ENCODE measurements around the gene PSD4.

Gene PSD4

GRCh38 chr2:113157118-113157896, 16.5 kb upstream of the PSD4 start:
- Histone ChIP-seq H3K27ac (ENCODE audit: low read length) (no peak overlapping the region), H4K20me1 (ENCODE audit: insufficient read depth, low read length) (no peaks in the 10 kb centered on the region), H3K79me2 (ENCODE audit: low read length) (no peaks in the 10 kb centered on the region), H3K4me1 (ENCODE audit: low read length) (0 out of 2 replicates have a peak, but pooled peaks cover 8% of the 10 kb centered on the region), H3K36me3 (replicated peaks; ENCODE audit: low read depth, low read length) (no peaks in the 10 kb centered on the region), H3K27me3 (ENCODE audit: low read depth, low read length) (peaks cover 11% of the 10 kb centered on the region; the same call in 1 of the 2 replicates), H3K4me3 (ENCODE audit: low read length) (peak overlapping the region; percentile 75), H3K9ac (ENCODE audit: low read length) (peak overlapping the region; percentile 13; the same call in 1 of the 2 replicates), H2AFZ (ENCODE audit: low read depth, low read length) (peak overlapping the region; percentile 67), H3K9me3 (ENCODE audit: insufficient read depth, low read length) (no peaks in the 10 kb centered on the region), H3K4me2 (ENCODE audit: low read length) (peak overlapping the region; percentile 69)
- TF ChIP-seq CTCF (IDR thresholded peaks at IDR 0.05; ENCODE audit: low read depth, low read length), result no peak

GRCh38 chr2:113157897-113158753, 15.6 kb upstream of the PSD4 start:
- Histone ChIP-seq H3K27me3 (ENCODE audit: low read depth, low read length) (peaks cover 11% of the 10 kb centered on the region; the same call in 1 of the 2 replicates), H3K4me3 (ENCODE audit: low read length) (peak overlapping the region; percentile 66), H3K9me3 (ENCODE audit: insufficient read depth, low read length) (no peaks in the 10 kb centered on the region), H3K27ac (ENCODE audit: low read length) (no peak overlapping the region), H3K79me2 (ENCODE audit: low read length) (no peaks in the 10 kb centered on the region), H3K36me3 (replicated peaks; ENCODE audit: low read depth, low read length) (no peaks in the 10 kb centered on the region), H3K4me1 (ENCODE audit: low read length) (0 out of 2 replicates have a peak, but pooled peaks cover 8% of the 10 kb centered on the region), H2AFZ (ENCODE audit: low read depth, low read length) (no peak overlapping the region), H3K4me2 (ENCODE audit: low read length) (peak overlapping the region; percentile 46), H4K20me1 (ENCODE audit: insufficient read depth, low read length) (no peaks in the 10 kb centered on the region), H3K9ac (ENCODE audit: low read length) (no peak overlapping the region)
- TF ChIP-seq CTCF (IDR thresholded peaks at IDR 0.05; ENCODE audit: low read depth, low read length), result no peak
- TF ChIP-seq EZH2phosphoT487 (IDR thresholded peaks at IDR 0.05; ENCODE audit: low read depth), result no peak

DNA sequence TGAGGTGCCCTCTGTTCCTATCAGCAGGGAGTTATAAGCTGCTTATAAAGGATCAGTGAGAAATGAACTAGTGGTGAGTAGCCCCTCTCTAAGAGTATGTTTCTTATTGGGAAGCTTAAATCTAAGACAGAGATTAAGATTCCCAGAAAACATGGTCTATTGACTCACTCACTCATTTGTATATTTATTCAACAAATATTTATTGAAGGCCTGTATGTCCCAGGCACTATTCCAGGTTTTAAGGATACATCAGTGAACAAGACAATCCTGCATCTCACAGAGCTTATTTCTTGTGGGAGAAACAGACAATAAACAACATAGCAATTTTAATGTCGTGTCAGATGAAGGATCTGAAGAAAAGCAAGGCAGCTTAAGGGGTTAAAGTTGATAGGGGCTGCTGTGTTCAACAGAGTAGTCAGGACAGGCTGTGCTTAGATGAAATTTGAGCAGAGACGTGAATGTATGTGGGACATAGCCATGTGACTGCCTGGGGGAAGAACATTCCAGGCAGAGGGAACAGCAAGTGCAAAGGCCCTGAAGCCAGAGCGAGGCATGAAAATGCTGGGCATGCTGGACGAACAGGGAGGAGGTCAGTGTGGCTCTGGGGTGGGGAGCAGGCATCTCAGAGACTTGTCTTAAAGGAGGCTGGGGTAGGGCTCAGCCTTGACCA, 14.8 kb upstream of the PSD4 start:
- Histone ChIP-seq H3K36me3 (replicated peaks; ENCODE audit: low read depth, low read length) (no peaks in the 10 kb centered on the region), H3K4me1 (ENCODE audit: low read length) (0 out of 2 replicates have a peak, but pooled peaks cover 8% of the 10 kb centered on the region), H4K20me1 (ENCODE audit: insufficient read depth, low read length) (no peaks in the 10 kb centered on the region), H3K4me2 (ENCODE audit: low read length) (no peak overlapping the region), H3K27me3 (ENCODE audit: low read depth, low read length) (peaks cover 11% of the 10 kb centered on the region; the same call in 1 of the 2 replicates), H3K79me2 (ENCODE audit: low read length) (no peaks in the 10 kb centered on the region), H2AFZ (ENCODE audit: low read depth, low read length) (no peak overlapping the region), H3K9ac (ENCODE audit: low read length) (no peak overlapping the region), H3K4me3 (ENCODE audit: low read length) (no peak overlapping the region), H3K27ac (ENCODE audit: low read length) (no peak overlapping the region), H3K9me3 (ENCODE audit: insufficient read depth, low read length) (no peaks in the 10 kb centered on the region)
- TF ChIP-seq CTCF (IDR thresholded peaks at IDR 0.05; ENCODE audit: low read depth, low read length), result no peak
- no peak for TF ChIP-seq EZH2phosphoT487 (IDR thresholded peaks at IDR 0.05; ENCODE audit: low read depth)
